GM19025 (cell line): ENCODE data around the gene EXOC3.

Experiments used
- ATAC-seq: cut with Tn5 transposase; IDR thresholded peaks from one replicate; pipeline ENCODE4 v1.9.1; 2021; ENCODE audit warnings: mild to moderate bottlenecking, low read depth, moderate library complexity; ENCODE audit not compliant: unreplicated experiment

Gene EXOC3

GRCh38 chr5:424301-425110 is 18.5 kb upstream of the EXOC3 start:
- ATAC-seq = peak; percentile 86

- ATAC-seq = no peak
Measured at GRCh38 chr5:425714-426113, 17.3 kb upstream of the EXOC3 start.

GRCh38 chr5:426392-426976 is 16.5 kb upstream of the EXOC3 start:
- ATAC-seq = no peak

- no peak for ATAC-seq
Measured at GRCh38 chr5:427415-428087, 15.4 kb upstream of the EXOC3 start.

GRCh38 chr5:428219-428618 is 14.8 kb upstream of the EXOC3 start:
- no peak for ATAC-seq

- ATAC-seq = no peak
Measured at GRCh38 chr5:428754-429452, 14.1 kb upstream of the EXOC3 start.

- no peak for ATAC-seq
Measured at GRCh38 chr5:429453-430188, 13.4 kb upstream of the EXOC3 start.

GRCh38 chr5:430214-430925 is 12.6 kb upstream of the EXOC3 start:
- no peak for ATAC-seq

- peak; percentile 70 for ATAC-seq
Measured at GRCh38 chr5:431001-431710, 11.8 kb upstream of the EXOC3 start.

GRCh38 chr5:431711-432050 is 11.3 kb upstream of the EXOC3 start:
- no peak for ATAC-seq

- no peak for ATAC-seq
Measured at GRCh38 chr5:432201-432927, 10.6 kb upstream of the EXOC3 start.

- ATAC-seq = no peak
Measured at GRCh38 chr5:432928-433791, 9.8 kb upstream of the EXOC3 start.

GRCh38 chr5:433836-434235 is 9.1 kb upstream of the EXOC3 start:
- ATAC-seq = no peak

- no peak for ATAC-seq
Measured at GRCh38 chr5:434443-435146, 8.4 kb upstream of the EXOC3 start.

GRCh38 chr5:435156-435790 is 7.7 kb upstream of the EXOC3 start:
- ATAC-seq = no peak

- no peak for ATAC-seq
Measured at GRCh38 chr5:435961-436640, 6.9 kb upstream of the EXOC3 start.
